Bronchial epithelial cell (primary cell): ENCODE results near the gene LSM14A. TPM values are rescaled to one million over a fixed set of nuclear protein-coding genes. Genes with fewer than 3 reads are reported as not detected.

Experiments
- DNase-seq: peaks from one replicate; pipeline ENCODE4 v3.0.0-alpha.2; 2010; ENCODE audit warnings: low read depth
- FAIRE-seq: peaks from 2 replicates; lab custom pipeline; 2011; peaks lifted over from hg19 to GRCh38; lab: Jason Lieb, UNC
- H3K27me3 ChIP-seq: 2 replicates; pipeline ENCODE4 v1.5.1; 2011; ENCODE audit warnings: low read length; ENCODE audit not compliant: control insufficient read depth, insufficient read depth
- H3K36me3 ChIP-seq: 2 replicates; pipeline ENCODE4 v1.5.1; 2011; ENCODE audit warnings: low read length; ENCODE audit not compliant: control insufficient read depth, insufficient read depth
- H3K4me3 ChIP-seq: 2 replicates; pipeline ENCODE4 v1.5.1; 2011; ENCODE audit warnings: mild to moderate bottlenecking, low read depth, low read length, control low read depth
- CTCF ChIP-seq: IDR thresholded peaks from 2 replicates; pipeline ENCODE4 v1.5.1; 2011; ENCODE audit warnings: mild to moderate bottlenecking, moderate library complexity, low read length, control low read depth, inconsistent platforms; ENCODE audit not compliant: insufficient read depth, severe bottlenecking
- total RNA-seq: library from RNA; depleted of rRNA; stranded (reverse); fragments of >200 nt; gene quantifications from 2 replicates; pipeline ENCODE4 v1.2.1, GENCODE V29; 2014

The LSM14A gene
- total RNA-seq, 1 donor from 2014 or later = 86.1 TPM

DNA sequence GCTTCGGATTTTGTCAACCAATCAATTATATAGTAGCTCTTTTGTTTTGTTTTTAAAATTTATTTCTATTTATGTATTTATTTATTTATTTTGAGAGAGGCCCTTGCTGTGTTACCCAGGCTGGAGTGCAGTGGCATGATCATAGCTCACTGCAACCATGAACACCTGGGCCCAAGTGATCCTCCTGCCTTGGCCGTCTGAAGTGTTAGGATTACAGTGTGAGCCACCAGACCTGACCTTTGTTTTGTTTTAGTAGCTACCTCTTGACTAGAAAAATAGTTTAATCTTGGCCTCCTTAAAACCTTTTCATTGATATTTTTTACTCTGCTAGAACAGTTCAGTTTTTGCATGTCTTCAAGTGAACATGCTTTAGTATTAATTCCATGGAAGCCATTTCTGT is 97.2 kb downstream of the LSM14A start:
- Histone ChIP-seq H3K4me3 (no peak overlapping the region), H3K36me3 (no peaks in the 10 kb centered on the region), H3K27me3 (no peaks in the 10 kb centered on the region)
- TF ChIP-seq CTCF = no peak
- no peak for FAIRE-seq
- no peak for DNase-seq

- H3K4me3 ChIP-seq = no peak overlapping the region
These were observed 97.8 kb downstream of the LSM14A start for GRCh38 chr19:34269968-34270621.

GRCh38 chr19:34273121-34273520 is 100.8 kb downstream of the LSM14A start:
- no peak for TF ChIP-seq CTCF
- no peak overlapping the region for H3K4me3 ChIP-seq
- H3K27me3 ChIP-seq = no peaks in the 10 kb centered on the region
- no peaks in the 10 kb centered on the region for H3K36me3 ChIP-seq
- FAIRE-seq (no peak), DNase-seq (no peak)

More at GRCh38 chr19:34269968-34270621, 97.8 kb downstream of the LSM14A start:
- no peak for FAIRE-seq
- peak; percentile 71 for DNase-seq
- H3K36me3 ChIP-seq = no peaks in the 10 kb centered on the region
- no peak for TF ChIP-seq CTCF
- no peaks in the 10 kb centered on the region for H3K27me3 ChIP-seq

DNA sequence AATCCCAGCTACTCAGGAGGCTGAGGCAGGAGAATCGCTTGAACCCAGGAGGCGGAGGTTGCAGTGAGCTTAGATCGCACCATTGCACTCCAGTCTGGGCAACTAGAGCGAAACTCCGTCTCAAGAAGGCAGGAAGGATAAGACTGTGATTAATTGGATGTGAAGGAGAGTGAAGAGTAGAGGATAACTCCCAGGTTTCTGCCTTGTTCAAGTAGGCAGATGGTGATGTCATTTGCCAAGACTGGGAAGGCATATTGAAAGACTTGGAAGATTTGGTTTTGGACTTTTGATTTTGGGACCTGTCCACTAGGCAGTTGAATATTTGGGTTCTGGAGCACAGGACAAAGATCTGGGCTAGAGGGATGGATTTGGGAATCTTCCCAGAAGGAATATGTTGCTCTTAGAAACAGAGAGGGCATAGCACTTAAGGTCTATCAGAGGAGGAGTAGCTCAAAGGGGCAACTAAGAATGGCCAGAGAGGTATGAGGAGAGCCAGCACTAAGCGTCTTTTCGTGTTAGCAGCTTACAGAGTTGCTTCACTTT is 102.1 kb downstream of the LSM14A start:
- Histone ChIP-seq H3K27me3 (no peaks in the 10 kb centered on the region), H3K4me3 (no peak overlapping the region), H3K36me3 (no peaks in the 10 kb centered on the region)
- no peak for DNase-seq
- FAIRE-seq = no peak
- no peak for TF ChIP-seq CTCF

- no peak for DNase-seq
- no peak for FAIRE-seq
- no peak overlapping the region for H3K4me3 ChIP-seq
These were observed 102.7 kb downstream of the LSM14A start for GRCh38 chr19:34274827-34275625.

More at GRCh38 chr19:34274827-34275625, 102.7 kb downstream of the LSM14A start:
- no peaks in the 10 kb centered on the region for H3K27me3 ChIP-seq
- no peaks in the 10 kb centered on the region for H3K36me3 ChIP-seq
- no peak for TF ChIP-seq CTCF
